GM18499 (cell line): Measurements from ENCODE around the gene PCDHB10.
"Not testable (repeated sequence)": the region's sequence is repeated elsewhere in the genome, so short reads cannot be mapped to it uniquely, and the experiment has no call there.

Experiments
- ATAC-seq: cut with Tn5 transposase; IDR thresholded peaks from one replicate; pipeline ENCODE4 v1.9.1; 2021; ENCODE audit warnings: moderate number of reproducible peaks; ENCODE audit not compliant: insufficient read depth, unreplicated experiment

The PCDHB10 gene

GRCh38 chr5:141192110-141192725, at the start of gene PCDHB10:
PCDHB10 (plus strand) TSS chr5:141192353; CDS start chr5:141192553, 200 bp downstream.
- no peak for ATAC-seq

- ATAC-seq = no peak
Observed at GRCh38 chr5:141149812-141150211, 42.3 kb upstream of the PCDHB10 start, which contains the start of gene PCDHB6. PCDHB6 (plus strand) TSS chr5:141150057; CDS start chr5:141150258, 201 bp downstream.

- ATAC-seq = no peak
Observed at GRCh38 chr5:141150224-141150992, 41.7 kb upstream of the PCDHB10 start.

- ATAC-seq = no peak
Observed at GRCh38 chr5:141150993-141151325, 41.2 kb upstream of the PCDHB10 start.

GRCh38 chr5:141151632-141152031, 40.5 kb upstream of the PCDHB10 start:
- ATAC-seq = not testable (repeated sequence)

GRCh38 chr5:141152096-141152495, 40.1 kb upstream of the PCDHB10 start:
- not testable (repeated sequence) for ATAC-seq

GRCh38 chr5:141155540-141156374, 36.4 kb upstream of the PCDHB10 start:
- ATAC-seq = no peak

GRCh38 chr5:141157356-141157755, 34.8 kb upstream of the PCDHB10 start:
- ATAC-seq = not testable (repeated sequence)

GRCh38 chr5:141157901-141158300, 34.3 kb upstream of the PCDHB10 start:
- not testable (repeated sequence) for ATAC-seq

GRCh38 chr5:141172381-141173204, 19.6 kb upstream of the PCDHB10 start, which contains the start of gene PCDHB7:
PCDHB7 (plus strand) TSS chr5:141172644; CDS start chr5:141172836, 192 bp downstream.
- ATAC-seq = no peak

GRCh38 chr5:141174291-141175104, 17.7 kb upstream of the PCDHB10 start:
- ATAC-seq = not testable (repeated sequence)

GRCh38 chr5:141175933-141176332, 16.2 kb upstream of the PCDHB10 start:
- no peak for ATAC-seq

- not testable (repeated sequence) for ATAC-seq
Observed at GRCh38 chr5:141177577-141178191, 14.5 kb upstream of the PCDHB10 start, which contains the start of gene PCDHB8. PCDHB8 (plus strand) TSS chr5:141177790; CDS start chr5:141178035, 245 bp downstream.

GRCh38 chr5:141179371-141179770, 12.8 kb upstream of the PCDHB10 start:
- ATAC-seq = not testable (repeated sequence)

- not testable (repeated sequence) for ATAC-seq
Observed at GRCh38 chr5:141179876-141180275, 12.3 kb upstream of the PCDHB10 start.

- no peak for ATAC-seq
Observed at GRCh38 chr5:141180313-141180712, 11.8 kb upstream of the PCDHB10 start.

- ATAC-seq = no peak
Observed at GRCh38 chr5:141182248-141182647, 9.9 kb upstream of the PCDHB10 start, which contains the start of gene PCDHB16. PCDHB16 (plus strand) TSS chr5:141182387; CDS start chr5:141182560, 173 bp downstream.

- ATAC-seq = not testable (repeated sequence)
Observed at GRCh38 chr5:141184117-141184855, 7.9 kb upstream of the PCDHB10 start.
